Smooth muscle cell (in vitro differentiated cells): ENCODE results near the gene TM4SF18. TPM values are rescaled to one million over a fixed set of nuclear protein-coding genes. Genes with fewer than 3 reads are reported as not detected.

Experiments used
- DNase-seq: peaks from one replicate; lab custom pipeline; 2025; ENCODE audit not compliant: unreplicated experiment; lab: John Stamatoyannopoulos, UW
- H2AFZ ChIP-seq: fragments of 200-600 bp; sonication (generic); 2 replicates; pipeline ENCODE4 v1.6.0; 2016; ENCODE audit warnings: antibody characterized with exemption, low read depth, mild to moderate bottlenecking
- H3F3A ChIP-seq: fragments of 200-600 bp; sonication (generic); 2 replicates; pipeline ENCODE4 v1.6.0; 2017; ENCODE audit warnings: antibody characterized with exemption, low read depth
- H3K27ac ChIP-seq: fragments of 200-600 bp; sonication (generic); 2 replicates; pipeline ENCODE4 v1.5.1; 2016; ENCODE audit warnings: low read depth, mild to moderate bottlenecking
- H3K27me3 ChIP-seq: fragments of 200-600 bp; sonication (generic); 2 replicates; pipeline ENCODE4 v1.6.1; 2016; ENCODE audit warnings: low read depth, mild to moderate bottlenecking
- H3K36me3 ChIP-seq: fragments of 200-600 bp; sonication (generic); 2 replicates; pipeline ENCODE4 v1.5.1; 2016; ENCODE audit warnings: low read depth
- H3K4me1 ChIP-seq: fragments of 200-600 bp; sonication (generic); 2 replicates; pipeline ENCODE4 v1.5.1; 2016; ENCODE audit warnings: low read depth
- H3K4me2 ChIP-seq: fragments of 200-600 bp; sonication (generic); 2 replicates; pipeline ENCODE4 v1.6.0; 2016; ENCODE audit warnings: mild to moderate bottlenecking
- H3K4me3 ChIP-seq: fragments of 200-600 bp; sonication (generic); 2 replicates; pipeline ENCODE4 v1.5.1; 2016; ENCODE audit warnings: mild to moderate bottlenecking
- H3K79me2 ChIP-seq: fragments of 200-600 bp; sonication (generic); 2 replicates; pipeline ENCODE4 v1.6.0; 2016; ENCODE audit warnings: low read depth, mild to moderate bottlenecking
- H3K9ac ChIP-seq: fragments of 200-600 bp; sonication (generic); 2 replicates; pipeline ENCODE4 v1.6.0; 2016; ENCODE audit warnings: low read depth
- H3K9me3 ChIP-seq: fragments of 200-600 bp; sonication (generic); replicated peaks from 2 replicates; pipeline ENCODE4 v1.5.1; 2016; ENCODE audit warnings: low read depth
- H4K20me1 ChIP-seq: fragments of 200-600 bp; sonication (generic); 2 replicates; pipeline ENCODE4 v1.6.0; 2016; ENCODE audit warnings: low read depth
- WGBS: methylation state at CpG from one replicate; pipeline ENCODE4 v1.1.7; 2016; ENCODE audit warnings: low lambda C conversion rate; 5-methylcytosine and 5-hydroxymethylcytosine counted together
- polyA plus RNA-seq: library from polyadenylated mRNA; unstranded; fragments of >200 nt; fragmentation: Nextera tagmentation; extraction: Ambion mirVana; gene quantifications from 2 replicates; pipeline ENCODE4 v1.2.1, GENCODE V29; 2016
- total RNA-seq: library from RNA; depleted of rRNA; stranded (reverse); fragments of >200 nt; gene quantifications from 2 replicates; pipeline ENCODE4 v1.2.3, GENCODE V29; 2014
- TF ChIP-seq, protein P1 (sequence below): fragments of 200-600 bp; sonication (generic); IDR thresholded peaks from 2 replicates; pipeline ENCODE4 v1.5.1; 2017; ENCODE audit warnings: borderline replicate concordance, mild to moderate bottlenecking, antibody characterized with exemption; ENCODE audit not compliant: insufficient read depth, poor library complexity, severe bottlenecking

The TM4SF18 gene
- total and polyA plus RNA-seq, 2 experiments from 2014 or later: 0.37 to 0.40 TPM

DNA sequence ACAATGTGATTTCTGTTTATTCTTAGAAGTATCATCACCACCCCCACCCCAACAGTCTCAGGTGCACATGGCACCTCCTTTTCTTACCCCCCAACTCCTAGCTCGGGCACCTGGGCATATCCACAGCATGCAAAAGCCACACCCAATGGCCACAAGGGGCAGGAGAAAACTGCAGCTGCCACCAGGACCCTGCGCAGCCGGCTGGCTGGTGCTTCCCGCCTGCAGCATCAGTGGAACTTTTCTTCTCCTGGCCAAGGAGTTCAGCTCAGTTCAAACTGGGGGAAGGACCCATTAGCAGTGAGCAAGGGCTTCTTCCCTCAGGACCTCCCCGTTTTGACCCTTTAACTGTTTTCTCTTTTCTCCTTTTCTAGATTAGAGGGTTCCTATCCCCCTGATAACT, 44.8 kb downstream of the TM4SF18 start:
- TF ChIP-seq, protein P1, sequence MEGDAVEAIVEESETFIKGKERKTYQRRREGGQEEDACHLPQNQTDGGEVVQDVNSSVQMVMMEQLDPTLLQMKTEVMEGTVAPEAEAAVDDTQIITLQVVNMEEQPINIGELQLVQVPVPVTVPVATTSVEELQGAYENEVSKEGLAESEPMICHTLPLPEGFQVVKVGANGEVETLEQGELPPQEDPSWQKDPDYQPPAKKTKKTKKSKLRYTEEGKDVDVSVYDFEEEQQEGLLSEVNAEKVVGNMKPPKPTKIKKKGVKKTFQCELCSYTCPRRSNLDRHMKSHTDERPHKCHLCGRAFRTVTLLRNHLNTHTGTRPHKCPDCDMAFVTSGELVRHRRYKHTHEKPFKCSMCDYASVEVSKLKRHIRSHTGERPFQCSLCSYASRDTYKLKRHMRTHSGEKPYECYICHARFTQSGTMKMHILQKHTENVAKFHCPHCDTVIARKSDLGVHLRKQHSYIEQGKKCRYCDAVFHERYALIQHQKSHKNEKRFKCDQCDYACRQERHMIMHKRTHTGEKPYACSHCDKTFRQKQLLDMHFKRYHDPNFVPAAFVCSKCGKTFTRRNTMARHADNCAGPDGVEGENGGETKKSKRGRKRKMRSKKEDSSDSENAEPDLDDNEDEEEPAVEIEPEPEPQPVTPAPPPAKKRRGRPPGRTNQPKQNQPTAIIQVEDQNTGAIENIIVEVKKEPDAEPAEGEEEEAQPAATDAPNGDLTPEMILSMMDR: no peak
- Histone ChIP-seq H3K27me3 (no peaks in the 10 kb centered on the region), H3F3A (no peaks in the 10 kb centered on the region), H2AFZ (no peak overlapping the region), H4K20me1 (no peaks in the 10 kb centered on the region), H3K9ac (no peak overlapping the region), H3K4me1 (no peaks in the 10 kb centered on the region), H3K4me2 (no peak overlapping the region), H3K27ac (no peak overlapping the region), H3K79me2 (no peaks in the 10 kb centered on the region), H3K9me3 (no peaks in the 10 kb centered on the region), H3K36me3 (no peaks in the 10 kb centered on the region), H3K4me3 (no peak overlapping the region)
- DNase-seq: no peak
- 88% methylated on average over 5 of the region's 5 CpGs for WGBS

DNA sequence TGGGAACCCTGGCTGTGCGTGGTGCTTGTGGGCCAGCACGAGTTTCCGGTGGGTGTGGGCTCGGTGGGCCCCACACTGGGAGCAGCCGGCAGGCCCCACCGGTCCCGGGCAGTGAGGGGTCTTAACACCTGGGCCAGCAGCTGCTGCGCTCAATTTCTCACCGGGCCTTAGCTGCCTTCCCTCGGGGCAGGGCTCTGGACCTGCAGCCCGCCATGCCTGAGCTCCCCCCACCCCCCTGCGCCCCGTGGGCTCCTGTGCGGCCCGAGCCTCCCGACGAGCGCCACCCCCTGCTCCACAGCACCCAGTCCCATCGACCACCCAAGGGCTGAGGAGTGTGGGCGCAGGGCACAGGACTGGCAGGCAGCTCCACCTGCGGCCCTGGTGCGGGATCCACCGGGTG, 49.4 kb downstream of the TM4SF18 start:
- H3K27ac ChIP-seq: no peak overlapping the region
- no peaks in the 10 kb centered on the region for H4K20me1 ChIP-seq
- no peak overlapping the region for H3K4me3 ChIP-seq
- no peaks in the 10 kb centered on the region for H3F3A ChIP-seq
- no peaks in the 10 kb centered on the region for H3K27me3 ChIP-seq
- H3K79me2 ChIP-seq: no peaks in the 10 kb centered on the region
- no peak for DNase-seq
- H3K36me3 ChIP-seq: no peaks in the 10 kb centered on the region
- no peaks in the 10 kb centered on the region for H3K4me1 ChIP-seq
- WGBS: 93% methylated on average over 22 of the region's 23 CpGs
- no peak overlapping the region for H3K4me2 ChIP-seq
- H3K9me3 ChIP-seq: no peaks in the 10 kb centered on the region
- H2AFZ ChIP-seq: no peak overlapping the region
- H3K9ac ChIP-seq: no peak overlapping the region
- TF ChIP-seq, protein P1: no peak

DNA sequence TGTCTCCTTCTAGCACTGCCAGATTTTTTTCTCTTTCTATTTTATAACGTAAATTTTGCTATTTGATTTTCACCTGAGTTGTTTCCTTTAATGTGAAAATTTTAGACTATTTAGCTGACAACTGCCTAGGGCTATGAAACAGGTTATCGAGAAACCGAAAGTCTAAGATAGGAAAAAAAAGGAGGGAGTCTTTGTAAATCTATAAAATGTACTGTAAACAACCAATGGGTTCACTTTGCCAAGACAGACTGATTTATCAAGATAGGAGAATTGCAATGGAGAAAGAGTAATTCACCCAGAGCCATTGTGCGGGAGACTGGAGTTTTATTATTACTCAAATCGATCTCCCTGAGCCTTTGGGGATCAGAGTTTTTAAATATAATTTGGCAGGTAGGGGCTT, 50.0 kb downstream of the TM4SF18 start:
- TF ChIP-seq, protein P1: no peak
- 92% methylated on average over 5 of the region's 5 CpGs for WGBS
- Histone ChIP-seq H3F3A (no peaks in the 10 kb centered on the region), H3K4me2 (no peak overlapping the region), H3K79me2 (no peaks in the 10 kb centered on the region), H3K27ac (no peak overlapping the region), H3K36me3 (no peaks in the 10 kb centered on the region), H3K27me3 (no peaks in the 10 kb centered on the region), H3K9me3 (no peaks in the 10 kb centered on the region), H4K20me1 (no peaks in the 10 kb centered on the region), H3K4me3 (no peak overlapping the region), H2AFZ (no peak overlapping the region), H3K9ac (no peak overlapping the region), H3K4me1 (no peaks in the 10 kb centered on the region)
- no peak for DNase-seq

DNA sequence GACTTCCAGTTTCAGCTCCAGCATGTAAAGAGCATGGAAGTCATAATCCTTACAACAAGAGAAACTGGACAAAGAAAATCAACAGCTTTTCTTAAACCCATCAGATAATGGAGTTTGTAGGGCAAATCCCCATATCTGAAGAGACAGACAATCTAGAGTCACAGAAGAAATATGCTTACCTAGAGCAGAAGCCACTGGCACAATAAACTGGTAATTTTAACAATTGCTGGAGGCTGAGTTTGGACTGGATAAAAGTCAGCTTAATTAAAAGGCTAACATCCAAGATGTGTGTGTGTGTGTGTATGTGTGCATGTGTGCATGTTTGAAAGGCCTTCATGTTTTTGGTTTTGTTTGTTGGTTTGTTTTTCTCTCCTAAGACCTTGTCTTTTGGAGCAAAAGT, 50.6 kb downstream of the TM4SF18 start:
- H3F3A ChIP-seq: no peaks in the 10 kb centered on the region
- no peaks in the 10 kb centered on the region for H3K36me3 ChIP-seq
- H2AFZ ChIP-seq: no peak overlapping the region
- no peak overlapping the region for H3K27ac ChIP-seq
- H3K4me1 ChIP-seq: no peaks in the 10 kb centered on the region
- no peak for DNase-seq
- no peak overlapping the region for H3K4me3 ChIP-seq
- H3K4me2 ChIP-seq: no peak overlapping the region
- H3K9me3 ChIP-seq: no peaks in the 10 kb centered on the region
- no peaks in the 10 kb centered on the region for H3K79me2 ChIP-seq
- H3K9ac ChIP-seq: no peak overlapping the region
- H3K27me3 ChIP-seq: no peaks in the 10 kb centered on the region
- no peaks in the 10 kb centered on the region for H4K20me1 ChIP-seq
- TF ChIP-seq, protein P1: no peak
